ENCODE results near the gene EMSY.
A peak's percentile ranks its signal among the peaks of the same experiment; 100 is the strongest.

EMSY gene

DNA sequence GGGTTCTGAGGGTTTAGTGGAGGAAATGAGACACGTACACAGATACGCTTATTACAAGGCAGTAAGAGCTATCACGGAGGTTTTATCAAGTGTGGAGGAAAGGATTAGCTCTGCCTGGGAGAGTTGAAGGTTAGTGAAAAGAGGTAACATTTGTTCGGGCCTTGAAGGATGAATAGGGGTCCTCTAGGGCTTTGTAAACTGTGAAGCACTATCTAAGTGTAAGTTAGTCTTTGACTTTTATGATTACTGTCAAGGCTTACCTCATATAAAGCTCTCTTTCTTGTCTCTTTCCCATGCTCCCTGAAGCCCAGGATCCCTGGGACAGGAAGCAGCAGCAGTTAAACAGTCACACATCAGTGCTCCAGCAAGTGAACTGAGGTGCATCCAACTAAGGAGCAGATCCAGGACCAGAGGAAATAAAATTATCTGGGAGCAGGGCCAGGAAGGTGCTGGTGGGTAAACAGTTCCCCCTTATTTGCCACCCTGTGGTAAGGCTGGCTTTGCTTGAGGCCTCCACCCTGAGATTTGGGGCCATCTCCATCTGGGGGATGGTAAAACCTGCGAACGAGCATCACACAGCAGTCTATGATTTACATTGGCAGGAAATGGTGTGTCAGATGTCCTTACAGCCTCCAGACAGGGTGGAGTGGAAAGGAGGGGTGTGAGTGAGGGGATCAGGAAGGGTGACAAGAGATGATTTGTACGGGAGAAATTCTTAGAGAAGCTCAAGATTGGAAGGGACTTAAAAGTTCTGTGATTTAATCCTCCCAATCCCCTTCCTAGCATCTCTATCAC is 36.5 kb upstream of the EMSY start:
- no peak for DNase-seq
- H3K4me3 ChIP-seq (ENCODE audit: low read depth, low read length), result no peak overlapping the region
- in situ Hi-C loops (cut with HindIII; ENCODE audit: low pct_ligation_motif_present, low sequenced_read_pairs), result no loop called here
- no peaks in the 10 kb centered on the region for H3K36me3 ChIP-seq (replicated peaks)
- H3K27me3 ChIP-seq (replicated peaks), result no peaks in the 10 kb centered on the region
- TF ChIP-seq CTCF (IDR thresholded peaks at IDR 0.05; ENCODE audit: low read depth, low read length, missing control alignments), result no peak
- no peak overlapping the region for H3K27ac ChIP-seq

- in situ Hi-C loops (cut with HindIII; ENCODE audit: low pct_ligation_motif_present, low sequenced_read_pairs), result no loop called here
- Histone ChIP-seq H3K4me3 (ENCODE audit: low read depth, low read length) (no peak overlapping the region), H3K27ac (no peak overlapping the region), H3K27me3 (replicated peaks) (no peaks in the 10 kb centered on the region), H3K36me3 (replicated peaks) (no peaks in the 10 kb centered on the region)
- TF ChIP-seq CTCF (IDR thresholded peaks at IDR 0.05; ENCODE audit: low read depth, low read length, missing control alignments), result no peak
- no peak for DNase-seq
Measured at GRCh38 chr11:76410851-76411357, 33.9 kb upstream of the EMSY start.

- in situ Hi-C loops (cut with HindIII; ENCODE audit: low pct_ligation_motif_present, low sequenced_read_pairs), result no loop called here
- no peak for DNase-seq
- Histone ChIP-seq H3K36me3 (replicated peaks) (no peaks in the 10 kb centered on the region), H3K27me3 (replicated peaks) (no peaks in the 10 kb centered on the region), H3K4me3 (ENCODE audit: low read depth, low read length) (no peak overlapping the region), H3K27ac (no peak overlapping the region)
- no peak for TF ChIP-seq CTCF (IDR thresholded peaks at IDR 0.05; ENCODE audit: low read depth, low read length, missing control alignments)
Measured at GRCh38 chr11:76415073-76415472, 29.7 kb upstream of the EMSY start.

DNA sequence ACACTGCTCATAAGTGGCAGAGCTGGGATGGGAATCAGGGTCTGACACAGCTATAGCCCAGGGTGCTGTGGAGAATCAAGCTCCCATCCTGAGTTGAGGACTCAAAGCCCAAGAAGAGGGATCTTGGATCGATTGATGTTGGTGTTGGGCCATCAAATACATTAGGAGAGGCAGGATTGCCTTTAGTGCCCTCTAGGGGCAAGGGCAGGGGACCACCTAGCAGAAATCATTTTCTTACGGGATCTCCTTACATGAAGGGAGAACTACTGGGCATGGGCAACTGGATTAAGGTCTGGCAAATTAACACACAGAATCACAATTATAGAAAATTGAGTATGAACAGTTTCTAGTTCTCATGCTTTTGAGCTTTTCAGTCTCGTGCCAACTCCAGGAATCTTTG is 24.9 kb upstream of the EMSY start:
- DNase-seq, result no peak
- H3K4me3 ChIP-seq (ENCODE audit: low read depth, low read length), result no peak overlapping the region
- H3K27ac ChIP-seq, result no peak overlapping the region
- peak; percentile 55 for TF ChIP-seq CTCF (IDR thresholded peaks at IDR 0.05; ENCODE audit: low read depth, low read length, missing control alignments)
- in situ Hi-C loops (cut with HindIII; ENCODE audit: low pct_ligation_motif_present, low sequenced_read_pairs), result no loop called here
- H3K36me3 ChIP-seq (replicated peaks), result no peaks in the 10 kb centered on the region
- H3K27me3 ChIP-seq (replicated peaks), result no peaks in the 10 kb centered on the region

- Histone ChIP-seq H3K27me3 (replicated peaks) (no peaks in the 10 kb centered on the region), H3K4me3 (ENCODE audit: low read depth, low read length) (no peak overlapping the region), H3K36me3 (replicated peaks) (no peaks in the 10 kb centered on the region), H3K27ac (no peak overlapping the region)
- no peak for TF ChIP-seq CTCF (IDR thresholded peaks at IDR 0.05; ENCODE audit: low read depth, low read length, missing control alignments)
- in situ Hi-C loops (cut with HindIII; ENCODE audit: low pct_ligation_motif_present, low sequenced_read_pairs), result no loop called here
- no peak for DNase-seq
Measured at GRCh38 chr11:76424379-76424778, 20.4 kb upstream of the EMSY start.

GRCh38 chr11:76424891-76425290 is 19.9 kb upstream of the EMSY start:
- Histone ChIP-seq H3K36me3 (replicated peaks) (no peaks in the 10 kb centered on the region), H3K4me3 (ENCODE audit: low read depth, low read length) (no peak overlapping the region), H3K27me3 (replicated peaks) (no peaks in the 10 kb centered on the region), H3K27ac (no peak overlapping the region)
- in situ Hi-C loops (cut with HindIII; ENCODE audit: low pct_ligation_motif_present, low sequenced_read_pairs), result no loop called here
- DNase-seq, result no peak
- TF ChIP-seq CTCF (IDR thresholded peaks at IDR 0.05; ENCODE audit: low read depth, low read length, missing control alignments), result no peak
